HEK293 (cell line): ENCODE data around the gene HOXA11.

ENCODE experiments used
- BCL11B ChIP-seq: fragments of 450-650 bp; formaldehyde crosslinking; IDR thresholded peaks from 2 replicates; pipeline ENCODE4 v1.5.1; 2016; ENCODE audit warnings: low read depth, missing biosample characterization, missing genetic modification characterization
- EGR2 ChIP-seq: fragments of 450-650 bp; formaldehyde crosslinking; IDR thresholded peaks from 2 replicates; pipeline ENCODE4 v1.5.1; 2016; ENCODE audit warnings: low read depth, missing biosample characterization, missing genetic modification characterization
- GLIS2 ChIP-seq: fragments of 450-650 bp; formaldehyde crosslinking; IDR thresholded peaks from 2 replicates; pipeline ENCODE4 v1.5.1; 2016; ENCODE audit warnings: missing biosample characterization, missing genetic modification characterization
- MZF1 ChIP-seq: fragments of 450-650 bp; formaldehyde crosslinking; IDR thresholded peaks from 2 replicates; pipeline ENCODE4 v1.5.1; 2017; ENCODE audit warnings: missing biosample characterization, missing genetic modification characterization, borderline replicate concordance
- PRDM1 ChIP-seq: fragments of 450-650 bp; formaldehyde crosslinking; IDR thresholded peaks from 2 replicates; pipeline ENCODE4; 2016; ENCODE audit warnings: missing biosample characterization, missing genetic modification characterization
- ZBTB10 ChIP-seq: fragments of 450-650 bp; formaldehyde crosslinking; IDR thresholded peaks from 2 replicates; pipeline ENCODE4 v1.5.1; 2016; ENCODE audit warnings: missing biosample characterization, missing genetic modification characterization
- ZFP41 ChIP-seq: fragments of 450-650 bp; formaldehyde crosslinking; IDR thresholded peaks from 2 replicates; pipeline ENCODE4 v1.5.1; 2016; ENCODE audit warnings: missing biosample characterization, missing genetic modification characterization, borderline replicate concordance
- ZNF114 ChIP-seq: fragments of 450-650 bp; formaldehyde crosslinking; IDR thresholded peaks from 2 replicates; pipeline ENCODE4 v1.5.0; 2017; ENCODE audit warnings: missing biosample characterization, missing genetic modification characterization
- ZNF148 ChIP-seq: fragments of 450-650 bp; formaldehyde crosslinking; IDR thresholded peaks from 2 replicates; pipeline ENCODE4 v1.5.0; 2017; ENCODE audit warnings: missing biosample characterization, missing genetic modification characterization, borderline replicate concordance
- ZNF184 ChIP-seq: fragments of 450-650 bp; IDR thresholded peaks from 2 replicates; pipeline ENCODE4 v1.5.1; 2018; ENCODE audit warnings: missing biosample characterization, mild to moderate bottlenecking, missing genetic modification characterization
- ZNF2 ChIP-seq: fragments of 450-650 bp; formaldehyde crosslinking; IDR thresholded peaks from 2 replicates; pipeline ENCODE4 v1.5.1; 2016; ENCODE audit warnings: missing biosample characterization, missing genetic modification characterization
- ZNF302 ChIP-seq: fragments of 450-650 bp; formaldehyde crosslinking; IDR thresholded peaks from 2 replicates; pipeline ENCODE4 v1.5.1; 2016; ENCODE audit warnings: missing biosample characterization, missing genetic modification characterization, low read depth
- ZNF341 ChIP-seq: fragments of 450-650 bp; formaldehyde crosslinking; IDR thresholded peaks from 2 replicates; pipeline ENCODE4; 2016; ENCODE audit warnings: low read depth, missing biosample characterization, missing genetic modification characterization
- ZNF366 ChIP-seq: fragments of 450-650 bp; formaldehyde crosslinking; conservative IDR thresholded peaks from 2 replicates; pipeline ENCODE4 v1.5.1; 2016; ENCODE audit warnings: missing biosample characterization, missing genetic modification characterization
- ZNF426 ChIP-seq: fragments of 450-650 bp; formaldehyde crosslinking; IDR thresholded peaks from 2 replicates; pipeline ENCODE4 v1.5.1; 2017; ENCODE audit warnings: missing biosample characterization, missing genetic modification characterization, mild to moderate bottlenecking, inconsistent platforms, moderate library complexity
- ZNF518A ChIP-seq: fragments of 450-650 bp; formaldehyde crosslinking; conservative IDR thresholded peaks from 2 replicates; pipeline ENCODE4 v1.5.1; 2016; ENCODE audit warnings: low read depth, missing biosample characterization, missing genetic modification characterization
- ZNF561 ChIP-seq: fragments of 450-650 bp; IDR thresholded peaks from 2 replicates; pipeline ENCODE4 v1.5.1; 2018; ENCODE audit warnings: missing biosample characterization, missing genetic modification characterization, borderline replicate concordance
- ZNF600 ChIP-seq: fragments of 450-650 bp; formaldehyde crosslinking; IDR thresholded peaks from 2 replicates; pipeline ENCODE4 v1.5.1; 2016; ENCODE audit warnings: missing biosample characterization, missing genetic modification characterization
- ZNF701 ChIP-seq: fragments of 450-650 bp; formaldehyde crosslinking; IDR thresholded peaks from 2 replicates; pipeline ENCODE4 v1.5.1; 2016; ENCODE audit warnings: missing biosample characterization, missing genetic modification characterization
- ZNF704 ChIP-seq: fragments of 450-650 bp; formaldehyde crosslinking; IDR thresholded peaks from 2 replicates; pipeline ENCODE4 v1.5.1; 2016; ENCODE audit warnings: missing biosample characterization, missing genetic modification characterization
- ZNF707 ChIP-seq: fragments of 450-650 bp; formaldehyde crosslinking; IDR thresholded peaks from 2 replicates; pipeline ENCODE4 v1.5.1; 2016; ENCODE audit warnings: missing biosample characterization, missing genetic modification characterization
- ZSCAN16 ChIP-seq: fragments of 450-650 bp; formaldehyde crosslinking; IDR thresholded peaks from 2 replicates; pipeline ENCODE4 v1.5.1; 2016; ENCODE audit warnings: missing biosample characterization, missing genetic modification characterization
- ZSCAN4 ChIP-seq: fragments of 450-650 bp; formaldehyde crosslinking; IDR thresholded peaks from 2 replicates; pipeline ENCODE4 v1.5.1; 2017; ENCODE audit warnings: missing biosample characterization, missing genetic modification characterization
- ZSCAN5A ChIP-seq: fragments of 450-650 bp; formaldehyde crosslinking; IDR thresholded peaks from 2 replicates; pipeline ENCODE4 v1.5.1; 2016; ENCODE audit warnings: missing biosample characterization, missing genetic modification characterization

Gene HOXA11

GRCh38 chr7:27165089-27165995, 19.7 kb downstream of the HOXA11 start, which contains the start of gene HOXA9 (continued):
- TF ChIP-seq ZNF561 (tag by site-specific recombination) (peak; percentile 90), ZNF518A (tag by site-specific recombination) (peak; percentile 42; the same call in 1 of the 2 replicates), PRDM1 (tag by site-specific recombination) (no peak), ZNF704 (tag by site-specific recombination) (no peak), ZFP41 (tag by site-specific recombination) (no peak), BCL11B (tag by site-specific recombination) (peak; percentile 99), ZNF600 (tag by site-specific recombination) (no peak), ZBTB10 (tag by site-specific recombination) (peak; percentile 77), ZNF701 (tag by site-specific recombination) (no peak), GLIS2 (tag by site-specific recombination) (peak; percentile 69), ZSCAN5A (tag by site-specific recombination) (no peak; the same call in 1 of the 2 replicates), ZNF114 (tag by site-specific recombination) (no peak), ZSCAN4 (tag by site-specific recombination) (peak; percentile 87), ZNF426 (peak; percentile 9; the same call in 1 of the 2 replicates), ZNF341 (peak; percentile 75), ZNF148 (tag by site-specific recombination) (no peak), ZNF184 (tag by site-specific recombination) (0 out of 2 replicates have a peak, but pooled peaks have one; percentile 59), ZNF707 (tag by site-specific recombination) (no peak), ZNF2 (tag by site-specific recombination) (0 out of 2 replicates have a peak, but pooled peaks have one; percentile 64), ZNF366 (peak; percentile 96), MZF1 (tag by site-specific recombination) (peak; percentile 50; the same call in 1 of the 2 replicates), ZNF302 (tag by site-specific recombination) (peak; percentile 76; the same call in 1 of the 2 replicates), EGR2 (tag by site-specific recombination) (no peak), ZSCAN16 (tag by site-specific recombination) (peak; percentile 65)
